Activated T-helper 1 cell treated with Interleukin-2 at 50 U/mL for 16 hours (primary cell): ENCODE data around the gene INSM1.

Source experiments
- DNase-seq: peaks from one replicate; pipeline ENCODE4 v3.0.0-alpha.2; 2020; ENCODE audit warnings: low read depth

INSM1 gene

DNA sequence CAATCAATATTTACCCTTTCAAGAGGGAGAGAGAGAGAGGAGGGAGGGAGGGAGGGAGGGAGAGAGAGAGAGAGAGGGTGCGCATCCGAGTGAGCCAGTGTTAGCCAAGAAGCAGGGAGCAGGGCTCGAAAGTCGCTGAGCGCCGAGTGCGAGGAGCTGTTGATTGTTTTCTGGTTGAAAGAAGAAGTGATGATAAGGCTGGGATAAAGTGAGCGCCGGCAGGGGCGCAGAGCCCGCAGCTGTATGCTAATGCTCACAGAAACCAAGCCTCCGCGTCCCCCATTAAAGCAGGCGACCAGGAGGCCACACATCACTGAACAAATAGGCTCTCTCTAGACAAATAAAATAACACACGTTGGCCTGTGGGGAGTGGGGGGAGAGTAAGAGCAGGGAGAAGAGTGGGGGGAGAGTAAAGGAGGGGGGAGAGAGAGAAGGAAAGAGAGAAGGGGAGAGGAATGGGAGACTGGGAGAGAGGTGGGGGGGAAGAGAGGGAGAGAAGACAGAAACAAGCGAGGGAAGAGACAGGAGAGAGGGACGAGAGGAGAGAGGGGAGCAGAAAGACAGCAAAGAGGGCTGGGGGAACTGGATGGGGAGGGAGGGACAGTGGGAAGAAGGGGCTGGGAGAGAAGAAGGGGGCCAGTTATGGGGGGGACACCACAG lies 5.0 kb upstream of the INSM1 start:
- DNase-seq: no peak

DNA sequence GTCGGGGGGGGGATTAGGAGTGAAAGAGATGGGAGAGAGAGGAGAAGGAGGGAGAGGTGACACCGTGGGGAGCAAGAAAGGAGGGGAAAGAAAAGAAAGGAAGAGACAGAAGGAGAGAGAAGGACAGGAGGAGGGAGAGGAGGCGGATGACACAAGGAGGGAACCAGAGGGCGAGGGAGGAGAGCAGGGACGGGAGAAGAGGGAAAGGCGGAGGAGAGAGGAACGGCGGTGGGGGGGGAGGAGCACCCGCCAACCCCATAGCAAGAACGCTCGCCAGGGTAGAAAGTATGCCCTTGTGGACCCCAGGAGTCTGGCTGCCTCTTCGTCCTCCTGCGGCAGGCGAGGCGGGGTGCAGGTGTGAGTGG lies 4.5 kb upstream of the INSM1 start:
- DNase-seq: no peak

GRCh38 chr20:20363799-20364592 lies 3.9 kb upstream of the INSM1 start:
- DNase-seq: no peak

DNA sequence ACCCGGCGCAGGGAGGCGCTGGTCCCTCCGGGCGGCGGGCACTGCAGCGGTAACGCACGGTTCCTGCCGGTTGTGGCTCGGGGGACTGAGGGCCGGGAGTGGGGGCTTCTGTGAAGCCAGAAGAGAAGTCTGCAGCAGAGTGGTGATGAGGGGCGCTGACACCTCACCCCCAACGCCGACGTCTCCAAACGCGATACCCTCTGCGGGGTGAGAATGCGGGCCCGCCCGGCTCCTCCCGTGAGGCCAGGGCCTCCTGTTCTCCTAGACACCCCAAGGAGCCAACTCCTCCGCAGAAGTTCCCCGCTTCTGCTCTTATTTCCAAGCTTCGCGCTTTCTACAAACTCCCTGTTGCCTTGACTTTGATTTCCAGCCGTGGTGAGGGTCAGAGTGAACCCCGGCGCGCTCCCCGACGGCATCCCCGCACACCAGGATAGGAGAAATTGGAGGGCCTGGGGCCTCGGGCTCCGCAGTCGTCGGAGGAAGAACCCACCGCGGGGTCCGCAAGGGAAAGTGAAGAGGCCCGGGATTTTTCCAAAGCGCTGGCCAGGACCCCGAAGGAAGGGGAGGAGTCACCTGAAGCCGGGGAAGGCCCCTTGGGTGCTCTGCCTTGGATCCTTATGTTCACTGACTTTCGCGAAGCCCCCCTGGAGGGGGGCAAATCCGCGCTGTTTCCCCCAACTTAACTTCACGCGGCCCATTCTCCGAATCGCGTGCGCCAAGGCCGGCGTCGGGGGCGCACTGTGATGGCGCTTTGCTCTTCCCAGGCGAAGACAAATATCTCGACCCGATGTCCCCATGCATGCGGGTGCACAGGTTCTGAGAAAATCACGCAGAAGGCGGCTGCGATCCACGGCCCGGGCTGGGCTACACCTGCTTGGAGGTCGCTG lies 3.1 kb upstream of the INSM1 start:
- no peak for DNase-seq

DNA sequence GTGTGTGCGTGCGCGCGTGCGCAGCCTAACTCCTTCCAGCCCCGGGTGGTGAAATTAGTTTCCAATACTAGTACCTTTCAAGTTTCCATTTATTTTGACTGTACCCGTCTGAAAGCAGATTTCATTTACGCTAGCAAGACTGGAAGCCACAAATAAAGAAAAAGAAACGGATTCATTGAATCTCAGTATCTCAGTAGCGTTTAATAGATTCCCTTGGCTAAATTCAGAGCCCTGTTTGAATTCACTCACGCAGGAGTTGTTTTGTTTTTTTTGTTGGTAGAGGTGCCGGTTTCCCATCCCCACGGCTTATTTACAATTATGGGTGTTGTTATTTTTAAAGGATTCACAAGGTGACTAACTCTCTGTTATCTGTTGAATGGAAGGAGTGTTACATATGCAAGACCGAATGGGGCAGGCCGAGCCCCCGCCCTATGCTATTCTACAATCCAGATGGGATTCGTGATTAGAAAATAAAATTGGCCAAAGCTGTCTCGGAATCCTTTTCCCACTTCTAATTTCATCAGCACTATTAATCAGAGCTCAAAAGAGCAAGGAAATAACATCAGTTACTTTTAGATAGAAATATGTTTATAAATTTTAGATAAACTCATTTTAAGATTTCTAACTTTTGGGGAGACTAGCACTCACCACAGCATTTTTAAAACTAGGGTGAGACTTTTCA lies 2.3 kb upstream of the INSM1 start:
- no peak for DNase-seq

- no peak for DNase-seq
These were observed 1.4 kb upstream of the INSM1 start for GRCh38 chr20:20366551-20366875.

DNA sequence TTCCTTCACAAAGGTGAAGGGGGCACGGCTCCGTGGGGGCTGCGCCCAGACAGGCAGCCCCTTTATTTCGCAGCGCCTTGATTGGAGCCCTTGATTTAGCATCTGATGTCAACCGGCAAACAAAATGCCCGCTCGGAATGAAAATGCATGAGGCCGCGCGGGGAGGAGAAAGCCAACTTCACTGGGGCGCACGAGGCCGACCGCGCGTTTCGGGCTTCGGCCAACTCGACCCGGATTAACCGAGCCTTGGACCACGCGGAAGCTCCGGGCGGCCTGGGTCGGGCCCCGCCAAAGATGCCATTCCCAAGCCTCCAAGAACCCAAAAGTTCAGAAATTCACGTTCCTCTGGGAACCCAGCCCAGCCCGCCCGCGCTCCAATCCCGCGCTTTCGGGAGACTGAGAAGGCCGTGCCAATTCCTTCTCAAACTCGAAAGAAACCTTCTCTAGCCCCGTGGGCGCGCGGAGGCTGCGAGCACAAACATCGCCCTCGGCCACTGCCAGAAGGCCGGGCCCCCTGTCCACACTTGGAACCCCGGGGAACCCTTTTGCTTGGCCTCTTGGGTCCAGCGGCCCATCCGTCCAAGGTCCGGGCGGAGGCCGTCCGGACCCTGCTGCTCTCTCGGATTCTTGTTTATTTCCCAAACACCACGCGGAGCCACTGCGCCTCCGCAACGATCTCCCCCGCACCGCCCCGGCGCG lies 879 bp upstream of the INSM1 start:
- DNase-seq: no peak

DNA sequence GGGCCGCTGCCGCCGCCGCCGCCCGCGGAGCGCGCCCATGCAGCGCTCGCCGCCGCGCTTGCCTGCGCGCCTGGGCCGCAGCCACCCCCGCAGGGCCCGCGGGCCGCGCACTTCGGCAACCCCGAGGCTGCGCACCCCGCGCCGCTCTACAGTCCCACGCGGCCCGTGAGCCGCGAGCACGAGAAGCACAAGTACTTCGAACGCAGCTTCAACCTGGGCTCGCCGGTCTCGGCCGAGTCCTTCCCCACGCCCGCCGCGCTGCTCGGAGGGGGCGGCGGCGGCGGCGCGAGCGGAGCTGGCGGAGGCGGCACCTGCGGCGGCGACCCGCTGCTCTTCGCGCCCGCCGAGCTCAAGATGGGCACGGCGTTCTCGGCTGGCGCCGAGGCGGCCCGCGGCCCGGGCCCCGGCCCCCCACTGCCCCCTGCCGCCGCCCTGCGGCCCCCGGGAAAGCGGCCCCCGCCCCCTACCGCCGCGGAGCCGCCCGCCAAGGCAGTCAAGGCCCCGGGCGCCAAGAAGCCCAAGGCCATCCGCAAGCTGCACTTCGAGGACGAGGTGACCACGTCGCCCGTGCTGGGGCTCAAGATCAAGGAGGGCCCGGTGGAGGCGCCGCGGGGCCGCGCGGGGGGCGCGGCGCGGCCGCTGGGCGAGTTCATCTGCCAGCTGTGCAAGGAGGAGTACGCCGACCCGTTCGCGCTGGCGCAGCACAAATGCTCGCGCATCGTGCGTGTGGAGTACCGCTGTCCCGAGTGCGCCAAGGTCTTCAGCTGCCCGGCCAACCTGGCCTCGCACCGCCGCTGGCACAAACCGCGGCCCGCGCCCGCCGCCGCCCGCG lies 730 bp downstream of the INSM1 start:
- no peak for DNase-seq

- DNase-seq: no peak
These were observed 1.6 kb downstream of the INSM1 start for GRCh38 chr20:20369250-20370093.

DNA sequence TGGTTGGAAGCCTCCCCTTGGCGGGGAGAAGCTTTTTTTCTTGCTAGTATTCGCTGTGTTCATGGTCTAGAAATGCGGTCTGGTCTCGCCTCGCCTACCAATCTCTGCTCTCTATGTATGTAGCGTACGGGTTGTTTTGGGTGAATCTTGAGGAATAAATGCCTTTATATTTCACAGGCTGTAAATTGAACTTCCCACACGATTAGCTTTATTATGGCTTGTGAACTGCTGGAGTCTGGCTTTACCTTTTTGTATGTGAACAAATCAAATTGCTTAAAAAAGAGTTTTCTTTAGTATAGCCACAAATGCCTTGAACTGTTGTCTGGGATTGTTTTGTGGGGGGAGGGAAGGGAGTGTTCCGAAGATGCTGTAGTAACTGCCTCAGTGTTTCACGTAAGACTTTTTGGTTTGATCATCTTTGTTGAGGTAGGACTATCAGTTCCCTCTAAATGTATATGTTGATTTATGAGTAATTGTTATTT lies 2.2 kb downstream of the INSM1 start:
- DNase-seq: no peak

DNA sequence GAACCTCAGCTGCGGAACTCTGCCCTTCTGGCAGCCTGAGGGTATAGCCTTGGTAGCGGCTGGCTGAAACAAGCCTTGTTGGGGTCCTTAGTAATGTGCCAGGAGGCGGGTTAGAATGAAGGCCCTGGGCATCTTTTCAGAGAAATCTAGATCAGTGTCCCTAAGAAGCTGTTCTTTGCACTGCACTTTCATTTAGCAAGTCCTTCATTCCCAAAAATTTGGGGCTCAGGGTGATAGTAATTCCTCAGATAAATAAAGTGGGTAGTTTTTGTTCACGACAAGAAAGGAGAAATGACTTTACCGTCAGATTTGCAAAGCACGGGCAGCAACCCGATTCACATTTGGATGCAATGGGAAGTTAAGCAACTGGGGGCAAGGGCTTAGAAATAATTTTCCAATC lies 3.2 kb downstream of the INSM1 start:
- DNase-seq: no peak

DNA sequence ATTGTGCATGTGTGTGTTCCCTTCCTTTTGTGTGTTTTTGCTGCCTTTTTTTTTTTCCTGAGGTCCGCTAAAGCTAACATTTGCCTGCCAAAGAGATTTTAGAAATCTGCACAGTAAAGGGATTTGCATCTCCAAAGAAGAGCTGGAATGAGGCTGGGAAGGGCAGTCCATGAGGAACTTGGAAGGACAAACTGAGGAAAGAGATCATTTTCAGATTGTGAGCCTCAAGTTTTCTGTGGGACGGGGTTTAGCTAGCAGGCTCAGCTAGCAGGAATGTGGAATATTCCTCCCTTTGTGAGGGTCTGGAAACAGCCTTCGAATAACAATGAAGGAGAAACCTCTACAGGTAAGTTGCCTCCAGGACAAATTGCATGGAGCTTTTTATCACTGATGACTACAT lies 3.8 kb downstream of the INSM1 start:
- DNase-seq: no peak

DNA sequence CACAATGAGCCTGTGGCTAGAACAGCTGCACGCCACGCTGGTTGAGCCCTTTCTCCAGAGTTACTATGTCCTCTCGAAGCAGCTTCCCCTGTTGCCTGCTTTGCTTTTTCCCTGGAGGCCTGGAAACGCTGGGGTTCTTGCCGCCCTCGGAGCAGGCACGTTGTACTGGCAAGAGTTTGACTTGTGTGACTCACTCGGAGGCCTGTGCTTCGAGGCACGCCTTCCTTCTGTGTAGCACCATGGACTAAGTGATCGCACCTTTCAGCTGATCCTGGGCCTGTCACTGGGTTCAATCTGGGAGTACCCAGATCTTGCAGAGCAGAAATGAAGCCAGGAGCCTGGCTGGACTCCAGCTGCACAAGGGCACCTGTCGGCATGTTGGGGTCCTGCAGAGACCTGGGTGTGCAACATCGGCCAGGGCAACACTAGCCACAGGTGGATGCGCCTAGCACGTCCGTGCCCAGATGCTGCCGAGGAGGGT lies 5.2 kb downstream of the INSM1 start:
- no peak for DNase-seq

- DNase-seq: no peak
These were observed 8.0 kb downstream of the INSM1 start for GRCh38 chr20:20375862-20376261.

- no peak for DNase-seq
These were observed 18.3 kb downstream of the INSM1 start for GRCh38 chr20:20386192-20386591.

- DNase-seq: no peak
These were observed 22.5 kb downstream of the INSM1 start for GRCh38 chr20:20390393-20390792.

DNA sequence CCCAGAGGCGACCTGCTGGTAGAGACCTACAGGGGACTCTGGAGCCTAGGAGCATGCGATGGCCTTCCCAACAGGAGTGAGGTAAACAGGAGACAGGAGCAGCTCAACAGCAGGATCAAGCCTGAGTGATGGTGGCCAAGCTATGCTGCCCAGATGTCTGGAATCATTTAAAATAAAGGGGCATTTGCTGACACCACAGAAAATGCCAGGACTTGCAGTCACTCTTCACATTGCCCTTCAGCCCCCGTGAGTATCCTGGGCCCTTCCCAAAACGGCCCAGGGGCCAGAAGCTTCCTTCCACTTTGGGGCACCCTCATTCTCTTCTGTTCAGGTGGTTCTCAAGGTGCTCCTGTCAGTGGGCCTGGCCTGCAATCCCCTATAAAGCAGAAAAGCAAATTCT lies 23.2 kb downstream of the INSM1 start:
- no peak for DNase-seq

DNA sequence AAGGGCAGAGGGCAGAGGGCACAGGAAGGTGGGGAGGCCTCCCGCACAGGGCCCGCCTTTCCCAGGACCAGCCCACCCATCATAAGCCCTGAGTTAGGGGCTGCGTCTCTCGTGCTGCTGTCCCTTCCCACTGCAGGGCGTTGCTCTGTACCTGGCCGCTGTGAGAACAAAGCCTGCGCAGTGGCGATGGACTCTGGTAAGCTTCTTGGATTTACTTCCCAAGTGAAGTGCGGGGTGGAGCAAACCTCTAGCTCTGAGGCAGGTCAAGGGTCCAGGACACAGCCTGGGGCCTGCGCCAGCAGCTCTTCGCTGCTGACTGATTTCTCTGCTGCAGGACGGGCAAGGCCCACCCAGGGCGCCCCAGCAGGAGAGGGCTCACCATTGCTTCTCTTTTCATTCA lies 23.9 kb downstream of the INSM1 start:
- DNase-seq: no peak

GRCh38 chr20:20393207-20394120 lies 25.6 kb downstream of the INSM1 start:
- no peak for DNase-seq
